HG03520 (cell line): ENCODE measurements around the gene ADCY2.

Source experiments
- ATAC-seq: cut with Tn5 transposase; IDR thresholded peaks from one replicate; pipeline ENCODE4 v1.9.1; 2021; ENCODE audit warnings: mild to moderate bottlenecking, moderate library complexity; ENCODE audit not compliant: unreplicated experiment

ADCY2 gene

DNA sequence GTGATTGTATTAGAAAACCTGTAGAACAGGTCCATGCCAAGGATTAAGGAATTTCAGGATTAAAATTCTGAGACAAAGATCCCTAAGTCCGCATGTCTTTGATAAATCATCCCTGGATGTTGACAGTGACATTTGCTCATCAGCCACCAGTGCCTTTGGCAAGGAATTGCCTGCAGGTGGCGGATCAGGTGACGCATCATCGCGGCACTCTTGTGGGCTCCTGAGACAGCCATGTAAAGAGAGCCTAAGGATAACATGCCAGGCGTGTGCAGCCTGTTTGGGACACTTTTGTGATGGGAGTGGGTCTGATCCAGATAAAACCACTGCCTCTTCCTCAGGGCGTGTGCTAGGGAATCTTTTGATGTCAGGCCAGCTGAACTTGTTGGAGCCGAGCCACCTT lies 40.6 kb downstream of the ADCY2 start:
- no peak for ATAC-seq

DNA sequence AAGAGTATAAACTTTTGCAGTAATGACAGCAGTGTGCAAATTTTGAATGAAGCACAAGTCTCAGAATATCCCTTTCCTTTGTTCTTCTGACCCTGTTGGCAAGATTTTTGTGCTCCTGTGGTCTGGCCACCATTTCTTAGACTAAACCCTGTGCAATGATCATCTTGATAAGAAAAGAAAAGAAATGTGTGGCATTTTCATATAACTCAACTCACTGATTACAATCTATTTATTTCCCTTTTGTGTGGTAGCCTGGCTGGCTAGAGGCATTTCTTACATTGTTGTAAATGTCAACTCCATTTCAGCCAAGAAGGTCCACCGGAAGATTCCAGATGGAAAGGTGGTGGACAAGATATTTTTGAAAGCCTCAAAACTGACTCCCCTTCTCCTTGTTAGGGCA lies 41.9 kb downstream of the ADCY2 start:
- ATAC-seq, result no peak

DNA sequence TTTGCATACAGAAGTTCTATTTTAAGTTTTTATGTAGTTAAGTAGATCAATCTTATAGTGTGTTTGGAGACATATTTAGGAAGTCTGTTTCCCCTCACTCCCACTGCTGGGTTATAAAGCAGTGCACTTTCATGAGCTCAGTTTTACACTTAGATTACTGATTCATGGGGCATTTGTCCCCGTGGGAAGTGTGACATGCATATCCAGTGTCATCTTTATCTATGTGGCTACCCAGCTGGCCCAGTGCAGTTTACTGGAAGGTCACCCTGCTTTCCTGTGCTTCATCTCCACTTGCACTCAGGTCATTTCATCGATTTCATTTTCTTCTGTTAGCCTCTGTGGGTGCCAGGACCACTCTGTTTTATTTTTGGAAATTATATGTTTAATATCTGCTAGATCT lies 49.1 kb downstream of the ADCY2 start:
- no peak for ATAC-seq

DNA sequence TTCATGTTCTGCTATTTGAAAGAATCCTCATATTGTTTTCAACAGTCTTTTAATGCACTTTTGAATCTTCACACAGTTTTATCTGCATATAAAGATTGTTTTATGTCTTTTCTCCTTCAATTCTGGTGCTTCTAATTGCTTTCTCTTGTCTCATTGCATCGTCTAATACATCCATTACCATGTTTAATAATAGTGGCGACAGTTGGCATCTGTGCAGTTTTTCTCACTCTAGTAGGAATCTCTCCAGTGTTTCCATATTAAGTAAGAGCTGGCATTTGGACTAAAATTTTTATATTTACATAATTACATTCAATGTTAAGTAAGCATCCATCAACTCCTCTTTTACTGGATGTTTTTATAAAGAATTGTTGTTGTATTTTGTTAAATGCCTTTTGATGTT lies 49.9 kb downstream of the ADCY2 start:
- ATAC-seq, result no peak

DNA sequence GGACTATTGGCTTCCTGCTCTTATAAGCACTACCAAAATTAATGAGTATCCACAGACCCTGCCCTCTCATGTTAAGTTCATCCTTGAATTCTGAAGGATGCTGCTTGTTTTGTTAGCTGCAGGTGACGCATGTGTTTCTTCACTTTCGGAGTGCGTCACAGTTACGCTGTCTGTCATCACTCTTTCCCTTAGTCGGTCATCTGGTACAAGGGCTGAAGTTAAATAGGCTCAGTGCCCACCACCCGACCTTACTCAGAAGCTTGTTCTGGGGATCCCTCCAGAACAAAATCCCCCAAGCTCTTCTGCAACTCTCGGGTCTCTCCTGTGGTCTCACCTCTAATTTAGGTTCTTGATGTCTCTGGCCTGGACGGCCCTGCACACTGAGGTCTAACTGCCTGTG lies 51.0 kb downstream of the ADCY2 start:
- no peak for ATAC-seq

DNA sequence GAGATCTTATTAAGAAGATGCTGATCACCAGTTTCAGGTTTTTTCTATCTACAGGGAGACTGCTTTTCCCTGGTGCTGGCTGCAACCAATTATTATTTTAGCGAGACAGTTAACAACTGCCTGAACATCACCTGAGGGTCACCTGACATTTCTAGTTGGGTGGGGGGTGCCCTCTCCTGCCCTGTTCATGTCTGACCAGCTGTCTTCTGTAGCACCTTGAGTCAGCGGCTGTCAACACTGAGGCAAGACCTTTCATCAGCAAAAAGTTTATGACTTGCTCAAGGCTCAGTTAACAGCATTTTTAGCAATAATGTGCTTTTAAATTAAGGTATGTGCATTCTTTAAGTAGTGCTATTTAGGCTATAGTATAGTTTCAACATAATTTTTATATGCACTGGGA lies 58.0 kb downstream of the ADCY2 start:
- ATAC-seq, result no peak

DNA sequence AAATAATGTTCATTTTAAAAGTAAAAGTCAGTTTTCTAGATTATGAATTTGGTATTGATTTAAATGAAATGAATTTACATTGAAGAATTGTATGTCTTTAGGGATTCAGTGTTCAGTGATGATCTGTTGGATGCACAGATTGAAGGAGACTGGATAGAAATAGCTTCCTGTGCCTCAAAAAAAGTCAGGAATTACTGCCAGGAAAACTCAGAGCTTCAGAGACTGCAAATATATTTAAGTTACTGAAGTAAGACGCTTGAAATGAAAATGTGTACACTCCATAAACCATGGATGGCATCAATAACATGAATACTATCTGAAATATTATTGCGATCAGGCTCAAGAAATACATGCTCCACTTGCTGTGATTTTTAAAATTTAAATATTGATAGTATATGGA lies 60.3 kb downstream of the ADCY2 start:
- ATAC-seq, result no peak

DNA sequence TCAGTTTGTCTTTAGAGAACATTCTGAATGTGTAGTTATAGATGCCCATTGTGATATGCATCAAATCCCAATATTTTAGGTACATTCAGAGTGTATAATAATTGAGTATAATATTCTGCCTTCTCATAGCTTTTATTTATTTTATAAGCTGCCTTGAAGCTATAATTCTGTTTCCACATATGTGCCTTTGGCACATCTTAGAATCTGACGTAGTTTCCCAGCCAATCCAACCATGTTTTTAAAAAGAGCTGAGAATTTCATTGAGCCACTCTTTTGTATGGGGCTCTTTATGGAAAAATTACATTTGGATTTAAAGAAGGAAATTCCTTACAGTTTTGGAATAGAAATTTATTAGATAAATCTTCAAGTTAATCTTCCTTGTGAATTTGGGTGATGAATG lies 65.4 kb downstream of the ADCY2 start:
- no peak for ATAC-seq

DNA sequence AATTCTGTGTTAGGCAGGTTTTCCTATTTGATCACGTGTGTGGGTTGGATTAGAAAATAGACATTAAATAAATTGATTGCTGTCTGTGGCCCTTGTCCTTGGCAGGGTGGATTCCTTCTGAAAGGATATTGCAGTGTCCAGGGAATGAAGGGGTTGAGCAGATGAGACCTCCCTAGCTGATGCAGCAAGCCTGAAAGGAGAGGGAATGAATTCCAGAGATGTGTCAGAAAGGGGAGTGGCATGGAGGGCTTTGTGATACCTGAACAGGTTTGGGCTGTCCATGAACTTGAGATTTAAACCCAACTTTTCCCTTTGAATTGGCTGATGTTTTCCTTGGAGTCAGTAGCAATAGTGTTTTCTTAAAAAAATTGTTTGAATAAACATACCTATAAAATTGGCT lies 66.8 kb downstream of the ADCY2 start:
- no peak for ATAC-seq

DNA sequence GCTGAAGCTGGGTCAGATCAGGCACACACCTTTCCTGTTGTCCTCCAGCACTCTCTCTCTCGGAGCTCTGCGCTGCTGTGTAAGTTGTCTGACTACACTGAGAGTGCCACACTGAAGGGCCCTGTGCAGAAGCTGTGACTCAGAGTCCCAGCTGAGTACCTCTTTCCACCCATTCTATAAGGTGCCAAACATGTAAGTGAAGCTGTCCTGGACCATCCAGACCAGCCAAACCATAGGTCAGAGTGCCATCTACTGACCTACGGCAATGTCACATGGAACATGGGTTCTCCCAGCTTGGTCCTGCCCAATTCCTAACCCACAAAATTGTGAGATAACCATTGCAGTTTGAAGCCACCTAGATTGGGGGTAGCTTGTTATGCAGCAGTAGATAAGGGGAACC lies 68.2 kb downstream of the ADCY2 start:
- no peak for ATAC-seq

DNA sequence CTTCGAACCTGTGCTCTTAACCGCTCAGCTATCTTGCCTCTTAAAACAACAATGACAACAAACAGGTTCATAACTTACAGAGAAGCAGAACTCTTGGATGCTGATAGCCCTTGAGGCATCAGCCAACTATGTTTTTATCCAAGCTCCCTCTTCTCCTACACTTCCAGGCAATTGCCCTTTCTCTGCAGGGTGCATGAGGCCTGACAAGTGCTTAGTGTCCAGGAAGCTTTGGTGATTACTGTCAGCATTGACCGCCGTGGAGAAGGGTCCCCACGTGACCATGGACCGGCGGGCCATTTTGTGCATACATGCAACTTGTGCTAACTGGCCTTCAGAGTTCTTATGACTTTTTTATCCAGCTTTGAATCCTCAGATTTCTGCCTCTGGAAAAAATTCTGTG lies 71.2 kb downstream of the ADCY2 start:
- ATAC-seq, result no peak

DNA sequence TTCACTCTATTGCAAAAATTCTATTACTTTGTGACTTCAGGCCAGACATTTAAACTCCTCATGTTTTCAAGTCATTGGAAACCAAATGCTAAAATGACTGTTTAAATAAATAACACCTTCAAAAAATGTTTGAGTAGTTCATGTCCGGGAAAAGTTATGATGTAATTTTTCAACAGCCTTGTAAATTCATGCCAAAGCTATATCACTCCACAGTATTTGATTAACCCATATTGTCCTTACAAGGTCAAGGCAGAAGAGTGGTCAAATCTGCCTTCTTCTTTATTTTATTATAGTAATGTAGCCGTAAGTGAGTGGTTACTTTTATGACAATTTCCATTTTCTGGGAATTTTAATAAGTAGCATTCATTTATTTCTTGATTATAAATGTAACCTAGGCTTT lies 72.8 kb downstream of the ADCY2 start:
- no peak for ATAC-seq

DNA sequence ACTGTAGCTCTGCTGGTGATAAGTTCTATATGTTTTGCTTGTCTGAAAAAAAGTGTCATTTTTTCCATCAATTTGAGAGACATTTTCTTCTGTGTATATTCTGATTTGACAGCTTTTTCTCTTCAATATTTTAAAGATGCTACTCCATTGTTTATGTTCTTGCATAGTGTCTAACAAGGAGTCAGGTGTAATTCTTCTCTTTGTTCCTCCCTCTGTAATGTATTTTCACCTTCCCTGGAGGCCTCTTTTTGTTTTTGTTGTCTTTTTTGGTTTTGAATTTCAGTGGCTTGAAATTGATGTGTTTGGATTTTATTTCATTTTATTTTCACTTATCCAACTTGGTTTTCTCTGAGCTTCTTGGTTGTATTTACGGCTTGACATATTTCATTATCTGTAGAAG lies 75.8 kb downstream of the ADCY2 start:
- no peak for ATAC-seq

DNA sequence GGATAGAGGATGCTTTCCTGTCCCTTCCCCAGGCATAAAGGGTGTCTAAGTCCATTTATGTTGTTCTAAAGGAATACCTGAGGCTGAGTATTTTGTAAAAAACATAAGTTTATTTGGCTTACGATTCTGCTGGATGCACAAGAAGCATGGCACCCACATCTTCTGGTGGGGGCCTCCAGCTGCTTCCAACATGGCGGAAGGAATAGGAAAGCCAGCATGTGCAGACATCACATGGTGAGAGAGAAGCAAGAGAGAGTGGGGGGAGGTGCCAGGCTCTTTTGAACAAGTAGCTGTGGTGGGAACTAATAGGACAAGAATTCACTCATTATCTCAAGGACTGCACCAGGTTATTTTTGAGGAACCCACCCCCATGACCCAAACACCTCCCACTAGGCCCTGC lies 77.2 kb downstream of the ADCY2 start:
- ATAC-seq, result no peak

DNA sequence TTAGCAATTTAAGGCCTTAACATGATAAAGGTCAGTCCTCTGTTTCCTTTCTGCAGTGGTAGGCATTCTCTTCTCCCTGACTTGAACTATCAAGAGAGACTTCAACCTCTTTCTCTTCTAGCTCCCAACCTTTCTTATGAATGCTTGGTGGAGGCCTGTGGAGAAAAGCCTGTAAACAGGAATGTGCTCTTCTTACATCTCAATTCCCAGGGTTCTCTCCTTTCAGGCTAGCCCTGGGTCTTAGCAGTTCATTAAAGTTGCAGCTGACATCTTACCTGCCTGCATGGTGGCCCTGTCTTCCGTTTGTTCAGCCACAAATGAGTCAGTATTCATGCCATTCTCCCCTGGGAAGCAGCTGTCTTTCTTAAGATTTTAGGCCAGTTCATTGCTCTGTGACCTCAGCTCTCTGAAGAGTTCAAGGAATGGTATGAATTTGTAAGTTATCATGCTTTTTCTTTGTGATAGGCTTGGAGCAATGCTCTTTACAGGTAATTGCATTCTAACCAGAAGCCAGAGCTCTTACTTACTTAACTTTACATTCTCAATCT lies 77.8 kb downstream of the ADCY2 start:
- no peak for ATAC-seq

DNA sequence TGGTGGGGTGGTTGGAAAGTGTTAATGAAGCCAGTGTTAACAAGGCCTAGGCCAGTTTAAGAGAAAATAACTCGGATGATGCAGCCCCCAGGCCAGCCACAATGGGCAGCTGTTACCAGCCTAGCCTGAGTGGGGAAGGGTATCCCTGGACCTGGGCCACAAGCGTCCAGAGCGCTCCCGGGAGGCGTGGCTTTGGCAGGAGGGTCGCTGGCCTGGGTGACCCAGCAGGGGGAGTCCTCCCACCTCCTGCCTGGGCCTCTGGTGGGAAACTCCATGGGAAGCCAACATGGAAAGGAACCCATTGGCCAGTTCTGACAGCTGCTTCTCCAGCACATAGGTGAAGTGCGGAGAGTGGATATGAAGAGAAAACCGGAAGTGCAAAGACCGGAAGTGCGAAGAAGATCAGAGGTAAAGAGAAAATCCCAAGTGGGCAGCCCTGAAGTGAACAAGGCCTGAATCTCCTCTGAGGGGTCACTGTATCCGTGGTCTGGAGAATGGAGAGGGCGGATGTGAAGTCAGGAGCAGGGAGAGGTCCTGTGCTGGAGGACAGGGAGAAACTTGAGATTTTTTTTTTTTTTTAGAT lies 79.0 kb downstream of the ADCY2 start:
- no peak for ATAC-seq

DNA sequence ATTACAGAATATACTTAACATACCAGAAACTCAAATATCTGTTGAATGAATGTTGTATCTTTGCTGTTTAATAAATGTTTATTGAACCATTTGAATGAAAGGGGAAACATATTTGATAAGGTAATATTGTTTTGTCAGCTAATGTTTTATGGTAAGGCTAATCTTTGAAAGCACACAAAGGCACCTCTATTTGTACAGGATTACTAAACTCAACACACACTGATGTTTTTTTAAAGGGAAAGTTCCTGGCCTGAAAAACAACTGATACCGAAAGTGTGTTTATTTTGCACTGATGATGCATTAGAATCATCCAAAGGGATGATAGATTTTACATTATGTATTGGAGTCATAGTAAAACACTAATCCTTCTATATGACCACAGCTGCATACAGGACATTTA lies 82.5 kb downstream of the ADCY2 start:
- no peak for ATAC-seq

DNA sequence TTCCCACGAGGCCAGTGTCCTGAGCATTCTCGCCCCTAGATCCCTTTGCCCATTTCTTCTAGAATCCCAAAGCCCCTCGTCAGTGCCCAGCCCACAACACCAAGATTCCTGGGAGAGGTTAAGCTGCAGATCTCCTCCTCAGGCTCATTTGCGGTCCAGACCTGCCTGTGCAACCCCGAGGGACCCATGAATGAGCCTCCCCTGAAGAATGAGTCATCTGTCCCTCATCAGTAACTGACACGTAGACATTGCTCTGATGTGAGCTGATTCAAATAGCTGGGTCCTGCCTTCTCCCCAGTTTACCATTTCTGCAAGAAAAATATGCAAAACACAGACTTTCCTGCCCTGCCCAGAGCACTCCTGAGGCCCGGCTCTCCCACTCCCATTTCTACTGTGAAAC lies 92.8 kb downstream of the ADCY2 start:
- ATAC-seq, result no peak

DNA sequence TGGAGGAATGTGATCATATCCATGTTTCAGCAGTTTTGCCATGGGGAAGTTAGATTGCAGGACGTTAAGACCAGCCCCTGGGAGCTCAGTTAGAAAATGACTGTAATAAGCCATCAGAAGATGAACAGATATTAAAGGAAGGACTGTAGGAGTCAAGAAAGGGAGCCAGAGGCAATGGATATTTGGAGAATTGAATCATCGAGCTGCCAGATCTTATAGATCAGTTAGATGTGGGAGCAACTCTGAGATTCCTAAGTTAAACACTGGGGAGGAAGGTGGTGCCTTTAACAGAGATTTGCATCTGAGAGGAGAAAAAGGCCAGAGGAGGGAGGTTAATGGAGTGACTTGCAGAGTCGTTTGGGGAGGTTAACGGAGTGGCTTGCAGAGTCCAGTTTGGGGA lies 96.4 kb downstream of the ADCY2 start:
- ATAC-seq, result no peak

DNA sequence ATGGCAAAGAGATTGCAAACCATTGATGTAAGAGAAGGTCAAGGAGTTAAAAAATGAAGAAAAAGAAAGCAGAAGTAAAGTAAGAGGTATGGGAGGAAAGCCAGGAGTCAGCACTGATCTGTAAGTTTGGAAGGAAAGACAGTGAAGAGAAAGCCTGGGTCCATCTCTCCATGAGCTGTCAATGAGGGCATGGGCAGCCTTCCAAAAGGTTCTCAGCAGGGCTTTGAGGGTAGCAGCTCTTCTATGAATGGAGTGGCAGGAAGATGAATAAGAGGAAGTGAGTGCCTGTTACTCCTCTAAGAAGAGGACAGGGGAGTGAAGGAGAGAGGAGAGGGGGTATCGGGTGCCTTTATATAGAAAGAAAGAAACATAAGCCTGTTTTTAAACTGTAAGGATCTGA lies 97.1 kb downstream of the ADCY2 start:
- ATAC-seq, result no peak

DNA sequence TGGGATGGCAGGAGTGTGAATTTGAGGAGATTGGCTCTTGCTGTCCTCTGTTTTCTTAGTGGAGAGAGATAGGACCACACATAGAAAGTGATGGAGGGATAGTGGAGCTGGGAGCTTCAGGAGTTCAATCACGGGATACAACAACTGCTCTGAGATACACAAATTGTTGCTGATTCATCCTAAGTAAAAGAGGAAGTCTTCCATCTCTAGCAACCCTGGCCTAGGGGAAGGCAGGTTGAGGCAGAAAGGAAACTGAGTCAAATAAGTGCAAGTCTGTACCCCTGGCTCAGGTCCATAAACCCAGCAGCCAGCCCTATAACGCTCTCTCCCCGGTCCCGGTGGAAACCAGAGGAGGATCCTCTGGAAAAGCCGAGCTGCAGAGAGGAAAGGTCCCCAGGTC lies 97.7 kb downstream of the ADCY2 start:
- ATAC-seq, result no peak

DNA sequence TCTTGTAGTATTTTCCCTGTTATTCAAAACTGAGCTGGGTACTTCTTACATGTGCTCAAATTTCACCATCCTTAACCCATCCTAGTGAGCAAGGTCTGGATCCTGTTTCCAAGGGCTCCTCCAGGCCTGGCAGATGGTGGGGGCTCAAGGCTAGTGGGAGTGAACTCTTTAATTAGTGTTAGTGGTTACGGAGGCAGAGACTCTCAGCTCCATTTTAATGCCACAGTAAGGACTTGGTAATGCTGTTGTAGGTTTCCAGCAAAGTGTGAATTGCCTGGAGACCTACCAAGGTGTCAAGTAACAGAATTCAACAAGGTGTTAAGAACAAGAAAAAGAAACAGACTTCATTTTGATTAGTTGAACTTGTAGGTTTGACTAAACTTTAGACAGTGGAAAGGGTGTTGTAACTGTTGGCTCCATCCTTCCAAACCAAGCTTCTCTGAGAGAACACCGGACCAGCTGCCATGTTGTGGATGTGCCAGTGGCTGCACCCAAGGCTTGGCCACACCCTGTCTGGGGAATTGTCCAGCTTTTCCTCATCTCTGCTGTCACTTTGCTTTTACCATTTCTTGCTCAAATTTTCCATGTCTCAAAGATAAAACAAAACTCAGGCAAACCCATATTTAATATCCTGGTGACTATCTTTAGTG lies 98.7 kb downstream of the ADCY2 start:
- no peak for ATAC-seq

DNA sequence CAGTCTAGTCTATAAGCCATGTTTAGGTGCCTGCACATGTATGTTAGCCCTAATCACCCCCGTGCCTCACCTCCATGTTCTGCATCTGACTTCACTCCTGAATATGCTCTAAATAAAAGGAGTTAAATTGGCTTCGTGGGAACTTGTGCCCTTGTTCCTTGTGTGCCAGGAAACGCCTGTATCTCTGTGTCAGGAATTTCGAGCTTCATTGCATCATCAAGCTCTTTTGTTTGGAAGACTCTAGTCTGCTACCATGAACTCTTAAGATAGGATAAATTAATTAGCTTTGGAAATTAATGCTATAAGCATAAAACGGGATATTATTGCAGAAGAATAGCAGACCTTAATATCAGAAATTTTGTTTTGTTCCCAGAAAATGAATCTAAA lies 99.2 kb downstream of the ADCY2 start:
- no peak for ATAC-seq
